HG03175 (cell line): ENCODE data around the gene CDHR1.

Experiments used
- ATAC-seq: cut with Tn5 transposase; IDR thresholded peaks from one replicate; pipeline ENCODE4 v1.9.1; 2021; ENCODE audit warnings: mild to moderate bottlenecking, moderate library complexity; ENCODE audit not compliant: unreplicated experiment

CDHR1 gene

DNA sequence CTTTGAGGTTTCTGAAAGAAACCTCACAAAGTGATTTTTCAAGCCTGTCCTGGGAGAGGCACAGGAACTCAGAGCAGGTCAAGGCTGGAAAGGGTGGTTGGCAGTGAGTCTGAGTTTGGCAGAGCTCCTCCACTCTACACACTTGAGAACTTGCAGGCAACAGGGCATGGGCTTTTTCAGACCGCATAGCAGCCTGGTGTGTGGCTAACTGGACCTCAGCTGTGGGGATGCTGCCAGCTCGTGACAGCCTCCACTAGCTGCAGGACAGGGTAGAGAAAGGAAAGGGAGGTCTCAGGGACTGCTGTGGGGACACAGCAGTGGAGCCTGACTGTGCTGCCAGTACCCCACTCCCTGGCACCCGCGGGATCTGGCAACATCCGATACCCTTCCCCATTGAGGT is 2.6 kb downstream of the CDHR1 start:
- ATAC-seq: no peak

DNA sequence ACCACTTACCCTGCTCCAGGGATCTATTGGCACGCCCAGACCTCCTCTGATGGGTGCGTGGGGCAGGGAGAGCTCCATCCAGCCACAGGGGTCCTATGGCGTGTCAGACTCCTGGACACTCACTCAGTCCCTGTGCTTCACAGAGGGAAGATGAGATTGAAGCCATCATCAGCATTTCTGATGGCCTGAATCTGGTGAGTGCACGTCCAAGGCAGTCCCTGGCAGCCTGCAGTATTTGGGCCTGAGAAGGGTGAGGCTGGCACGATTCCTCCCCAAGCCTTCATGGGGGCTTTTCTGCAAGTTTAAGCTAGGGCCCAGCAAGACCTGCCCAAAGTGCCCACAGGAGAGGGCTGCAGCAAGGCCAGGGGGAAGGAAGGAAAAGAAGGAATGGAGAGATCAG is 3.3 kb downstream of the CDHR1 start:
- ATAC-seq: no peak

DNA sequence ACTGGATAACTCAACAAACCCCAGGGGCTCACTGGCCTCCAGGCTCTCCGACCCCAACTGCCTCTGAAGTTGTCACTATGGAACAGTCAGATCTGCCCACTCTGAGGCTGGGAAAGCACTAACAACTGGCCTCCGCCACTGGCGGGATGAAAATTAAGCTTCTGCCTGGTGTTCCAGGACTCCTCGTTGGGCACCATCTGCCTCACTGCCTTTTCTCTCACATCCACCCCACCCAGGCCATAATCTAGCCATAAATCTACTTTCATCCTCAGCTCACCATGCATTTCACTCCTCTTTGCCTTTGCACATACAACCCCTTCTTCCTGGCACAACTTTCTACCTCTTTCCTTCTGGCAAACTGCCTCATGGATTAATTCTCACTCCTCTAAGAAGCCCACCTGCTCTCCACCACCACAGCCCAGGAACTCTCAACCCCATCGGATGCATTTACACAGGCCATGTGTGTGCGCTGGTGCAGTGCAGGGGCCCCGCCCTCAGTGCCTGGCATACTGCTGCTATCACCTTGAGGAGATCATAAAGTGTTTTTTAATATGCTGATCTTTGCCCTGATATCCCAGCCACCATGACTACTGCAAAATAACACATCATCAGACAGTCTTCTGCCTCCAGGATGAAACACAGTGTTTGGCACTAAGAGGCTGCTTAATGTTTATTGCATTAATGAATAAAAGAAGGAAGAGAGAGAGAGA is 4.0 kb downstream of the CDHR1 start:
- no peak for ATAC-seq

DNA sequence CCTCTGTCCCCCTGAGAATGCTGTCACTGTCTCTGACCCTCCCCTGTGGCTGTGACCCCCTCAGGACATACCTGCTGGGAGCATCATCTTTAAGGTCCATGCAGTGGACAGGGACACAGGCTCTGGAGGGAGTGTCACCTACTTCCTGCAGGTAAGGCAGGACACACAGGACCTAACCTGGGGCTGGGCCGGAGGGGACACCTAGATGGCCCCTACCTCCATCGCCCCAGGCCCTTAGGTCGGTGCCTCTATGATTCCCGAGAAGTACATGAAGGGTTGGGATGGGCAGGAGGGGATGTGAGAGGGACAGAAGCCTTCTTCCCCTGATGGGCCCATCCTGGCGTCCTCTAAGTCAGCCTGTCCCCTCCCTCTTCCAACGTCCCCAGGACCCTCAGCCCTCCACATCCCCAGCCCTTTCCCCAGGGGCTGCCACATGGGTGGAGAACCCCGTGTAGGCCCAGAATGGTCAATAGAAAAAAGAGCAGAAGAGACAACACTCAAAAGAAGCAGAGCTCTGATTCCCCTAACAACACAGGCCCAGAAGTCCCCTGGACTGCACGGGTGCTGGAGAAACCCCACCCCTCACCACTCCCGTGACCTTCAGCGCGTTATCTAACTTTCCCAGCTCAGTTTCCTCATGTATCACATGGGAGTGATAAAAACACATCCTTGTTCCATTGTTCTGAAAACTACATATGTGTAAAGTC is 6.4 kb downstream of the CDHR1 start:
- no peak for ATAC-seq

DNA sequence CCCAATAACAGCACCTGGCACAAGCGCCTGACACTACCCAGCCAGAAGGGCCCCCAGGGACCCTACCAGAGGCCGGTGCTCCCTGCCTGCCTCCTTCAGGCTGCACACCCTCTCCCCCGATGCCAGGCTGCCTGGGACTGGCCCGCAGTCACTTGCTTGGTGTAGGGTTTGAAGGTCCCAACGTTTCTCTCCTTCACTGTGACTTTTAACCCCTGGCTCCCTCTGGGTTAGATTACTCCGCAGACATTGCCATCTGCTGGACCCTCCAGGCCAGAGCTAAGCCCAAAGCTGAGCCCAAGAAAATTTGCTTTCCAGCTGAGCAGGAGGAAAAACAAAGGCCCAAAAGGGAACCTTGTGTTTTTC is 6.9 kb downstream of the CDHR1 start:
- ATAC-seq: no peak

DNA sequence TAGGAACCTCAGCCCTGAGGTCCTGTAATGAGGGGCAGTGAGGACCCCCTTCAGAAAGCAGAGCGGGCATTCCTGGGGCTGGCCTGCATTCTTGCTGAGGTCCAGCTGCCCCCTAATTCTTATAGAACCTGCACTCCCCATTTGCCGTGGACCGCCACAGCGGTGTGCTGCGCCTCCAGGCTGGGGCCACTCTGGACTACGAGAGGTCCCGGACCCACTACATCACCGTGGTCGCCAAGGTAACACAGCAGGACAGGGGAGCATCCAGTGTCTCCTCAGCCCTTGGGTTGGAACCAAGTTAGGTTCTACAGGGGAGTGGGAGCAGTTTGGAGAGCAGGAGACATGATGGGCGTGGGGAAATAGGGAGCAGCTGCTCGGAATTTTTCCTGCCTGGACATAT is 7.3 kb downstream of the CDHR1 start:
- no peak for ATAC-seq

DNA sequence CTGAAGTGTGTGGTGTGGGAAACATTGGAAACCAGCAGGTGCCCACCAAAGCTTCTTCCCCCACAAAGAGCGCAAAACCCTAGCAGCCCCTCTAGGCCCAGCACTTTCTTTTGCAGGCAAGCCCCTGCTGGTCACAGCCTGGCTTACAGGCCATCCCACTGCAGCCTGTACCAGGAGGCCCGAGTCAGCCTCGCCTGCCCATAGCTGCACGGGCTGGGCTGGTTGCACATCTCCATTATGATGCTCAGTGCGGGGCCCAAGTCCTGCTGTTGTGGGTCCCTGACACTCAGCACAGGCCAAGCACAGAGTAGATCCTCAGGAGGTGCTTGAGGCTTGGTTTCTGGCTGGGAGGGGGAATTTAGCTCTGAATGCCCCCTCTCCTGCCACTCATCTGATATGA is 8.0 kb downstream of the CDHR1 start:
- no peak for ATAC-seq

DNA sequence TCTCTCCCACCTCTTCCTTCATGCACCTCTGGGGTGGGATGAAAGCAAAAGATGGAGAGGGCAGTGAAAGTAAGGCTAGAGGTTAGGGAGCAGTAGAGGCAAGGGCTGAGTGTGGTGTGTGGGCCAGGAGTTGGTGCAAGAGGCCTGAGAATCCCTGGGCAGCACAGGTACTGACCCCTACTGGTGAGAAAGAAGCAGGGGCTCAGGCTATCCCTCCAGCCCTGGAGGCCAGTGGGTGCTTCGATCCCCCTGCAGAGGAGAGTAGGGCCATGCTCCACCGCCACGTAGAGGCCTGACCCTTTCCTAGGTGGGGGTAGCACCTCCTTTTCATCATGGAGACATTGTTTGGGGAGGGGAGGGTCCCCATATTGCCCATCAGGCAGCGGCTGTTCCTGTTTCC is 9.8 kb downstream of the CDHR1 start:
- ATAC-seq: peak; percentile 62

DNA sequence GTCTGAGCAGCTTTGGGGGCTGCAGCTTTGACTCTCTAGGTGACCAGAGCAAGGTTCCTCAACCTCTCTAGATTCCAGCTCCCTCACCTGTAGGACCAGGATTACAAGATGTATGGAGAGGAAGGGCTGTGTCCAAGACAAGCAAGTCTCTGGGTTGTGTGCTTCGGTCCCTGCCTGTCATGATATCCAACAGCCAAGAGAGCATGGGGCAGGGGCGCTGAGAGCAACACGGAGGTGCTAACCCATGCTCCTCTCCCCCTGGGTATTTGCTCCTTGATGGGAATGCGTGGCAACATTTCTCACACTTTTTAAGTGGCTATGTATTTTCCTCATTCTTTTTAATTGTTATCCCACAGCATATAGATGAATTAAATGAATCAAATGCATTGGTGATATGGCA is 10.3 kb downstream of the CDHR1 start:
- ATAC-seq: no peak

DNA sequence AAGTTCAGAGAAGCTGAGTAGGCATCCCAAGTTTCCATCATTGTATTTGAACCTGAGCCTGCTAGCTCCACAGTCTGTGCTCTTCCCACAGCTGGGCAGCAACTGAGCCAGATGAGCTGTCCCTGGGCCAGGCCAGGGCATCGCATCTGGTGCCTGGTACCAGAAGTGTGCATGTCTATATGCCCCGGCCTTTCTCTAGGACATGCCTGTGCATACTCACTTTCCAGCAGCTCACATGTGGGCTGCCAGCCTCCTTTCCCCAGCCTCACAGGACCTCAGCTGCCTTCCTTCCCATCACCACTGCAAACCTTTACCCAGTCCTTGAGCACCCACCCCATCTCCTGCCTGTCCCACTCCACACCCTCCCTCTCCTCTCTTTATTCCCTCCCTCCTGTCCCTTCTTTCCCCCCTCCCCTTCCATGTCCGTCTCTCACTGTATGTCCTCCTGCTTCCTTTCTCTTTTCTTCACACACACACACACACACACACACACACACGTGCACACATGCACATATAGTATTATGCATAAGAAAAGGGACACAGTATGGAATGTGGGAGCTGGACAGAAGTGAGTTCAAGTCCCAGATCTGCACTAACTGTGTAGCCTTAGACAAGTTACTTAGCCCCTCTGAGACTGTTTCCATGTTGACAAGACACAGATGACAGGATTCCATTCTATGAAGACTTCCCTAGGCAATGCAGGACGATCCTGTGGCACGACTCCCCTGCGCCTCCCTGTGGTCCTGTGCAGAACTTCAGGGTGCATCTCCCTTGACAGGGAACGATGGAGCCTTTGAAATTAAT is 10.9 kb downstream of the CDHR1 start:
- peak; percentile 81 for ATAC-seq

DNA sequence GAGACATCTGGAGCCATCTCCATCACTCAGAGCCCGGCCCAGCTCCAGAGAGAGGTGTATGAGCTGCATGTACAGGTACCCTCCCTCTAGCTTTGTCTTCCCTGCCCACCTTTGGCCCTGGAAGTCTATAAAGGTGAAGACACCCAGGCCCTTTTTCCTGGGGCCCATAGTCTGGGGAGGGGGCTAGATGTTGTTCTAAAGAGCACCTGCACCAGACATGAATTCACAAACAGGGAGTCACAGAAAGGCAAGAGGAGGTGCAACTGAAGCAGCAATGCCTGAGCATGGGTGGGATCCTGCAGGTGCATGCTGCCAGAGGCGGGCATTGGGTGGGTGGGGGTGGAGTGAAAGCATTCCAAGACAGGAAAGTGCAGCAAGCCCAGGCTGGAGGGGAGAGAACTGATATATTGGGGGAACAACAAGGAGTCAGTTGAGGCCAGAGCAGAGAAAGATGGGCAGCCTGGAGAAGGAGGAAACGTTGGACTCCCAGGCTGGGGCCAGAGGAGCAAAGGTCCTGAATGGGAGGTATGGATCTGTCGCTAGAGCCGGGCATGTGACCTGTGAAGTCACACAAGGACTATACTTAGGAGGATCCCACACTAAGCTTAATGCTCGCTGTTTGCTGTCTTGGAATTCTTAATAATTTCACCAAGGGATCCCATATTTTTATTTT is 11.7 kb downstream of the CDHR1 start:
- ATAC-seq: no peak

DNA sequence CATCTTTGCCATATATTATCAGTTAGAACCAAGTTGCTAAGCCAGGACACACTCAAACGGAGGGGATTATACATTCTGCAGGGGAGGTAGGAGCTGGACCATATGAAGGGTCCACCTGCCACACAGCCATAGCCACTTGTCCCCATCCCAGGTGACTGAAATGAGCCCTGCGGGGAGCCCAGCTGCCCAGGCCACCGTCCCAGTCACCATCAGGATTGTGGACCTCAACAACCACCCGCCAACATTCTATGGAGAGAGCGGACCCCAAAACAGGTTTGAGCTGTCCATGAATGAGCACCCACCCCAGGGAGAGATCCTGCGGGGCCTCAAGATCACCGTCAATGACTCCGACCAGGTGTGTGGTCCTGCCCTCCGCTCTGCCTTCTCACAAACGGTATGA is 13.7 kb downstream of the CDHR1 start:
- ATAC-seq: no peak

DNA sequence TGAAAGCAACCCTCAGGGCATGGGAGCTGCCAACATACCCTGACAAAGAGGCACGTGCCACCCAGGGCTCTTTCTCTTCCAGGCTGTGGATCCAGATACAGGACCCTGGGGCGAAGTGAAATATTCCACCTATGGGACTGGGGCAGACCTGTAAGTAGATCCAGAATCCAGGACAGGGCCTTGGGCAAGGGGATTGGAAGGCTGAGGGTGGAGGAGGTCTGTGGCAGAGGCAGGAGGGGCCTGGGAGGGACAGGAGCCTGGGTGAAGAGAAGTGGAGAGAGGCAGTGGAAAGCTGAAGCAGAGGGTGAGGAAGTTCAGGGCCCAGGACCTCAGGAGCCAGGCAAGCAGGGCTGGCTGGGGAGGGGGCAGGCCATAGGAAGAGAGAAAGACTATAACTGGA is 17.2 kb downstream of the CDHR1 start:
- ATAC-seq: no peak

DNA sequence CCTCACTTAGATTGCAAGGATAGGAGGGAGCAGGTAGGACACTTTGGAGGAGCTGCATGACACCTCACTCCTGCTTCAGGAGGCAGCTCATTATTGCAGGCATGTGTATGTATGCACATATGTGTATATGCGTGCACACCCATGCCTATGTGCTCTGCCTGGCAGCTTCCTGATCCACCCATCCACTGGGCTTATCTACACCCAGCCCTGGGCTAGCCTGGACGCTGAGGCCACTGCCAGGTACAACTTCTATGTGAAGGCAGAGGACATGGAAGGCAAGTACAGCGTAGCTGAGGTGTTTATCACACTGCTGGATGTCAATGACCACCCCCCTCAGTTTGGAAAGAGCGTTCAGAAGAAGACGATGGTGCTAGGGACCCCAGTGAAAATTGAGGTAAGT is 17.7 kb downstream of the CDHR1 start:
- ATAC-seq: no peak

DNA sequence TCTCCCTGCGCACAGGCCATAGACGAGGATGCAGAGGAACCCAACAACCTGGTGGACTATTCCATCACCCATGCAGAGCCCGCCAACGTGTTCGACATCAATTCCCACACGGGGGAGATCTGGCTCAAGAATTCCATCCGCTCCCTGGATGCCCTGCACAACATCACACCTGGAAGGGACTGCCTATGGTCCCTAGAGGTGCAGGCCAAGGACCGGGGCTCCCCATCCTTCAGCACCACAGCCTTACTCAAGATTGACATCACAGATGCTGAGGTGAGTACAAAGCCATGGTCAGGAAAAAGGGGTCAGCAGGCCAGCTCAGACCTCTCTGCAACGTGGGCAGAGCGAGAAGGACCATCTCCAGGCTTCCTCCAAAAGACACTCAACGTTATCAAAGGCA is 18.7 kb downstream of the CDHR1 start:
- no peak for ATAC-seq

DNA sequence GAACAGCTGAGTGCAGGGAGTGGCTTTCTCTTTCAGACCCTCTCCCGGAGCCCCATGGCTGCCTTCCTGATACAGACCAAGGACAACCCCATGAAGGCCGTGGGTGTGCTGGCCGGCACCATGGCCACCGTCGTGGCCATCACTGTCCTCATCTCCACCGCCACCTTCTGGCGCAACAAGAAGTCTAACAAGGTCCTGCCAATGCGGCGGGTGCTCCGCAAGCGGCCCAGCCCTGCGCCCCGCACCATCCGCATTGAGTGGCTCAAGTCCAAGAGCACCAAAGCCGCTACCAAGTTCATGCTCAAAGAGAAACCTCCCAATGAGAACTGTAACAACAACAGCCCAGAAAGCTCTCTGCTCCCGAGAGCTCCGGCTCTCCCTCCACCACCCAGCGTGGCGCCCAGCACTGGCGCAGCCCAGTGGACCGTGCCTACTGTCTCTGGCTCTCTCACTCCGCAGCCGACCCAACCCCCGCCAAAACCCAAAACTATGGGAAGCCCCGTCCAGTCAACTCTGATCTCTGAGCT is 19.8 kb downstream of the CDHR1 start:
- ATAC-seq: no peak

DNA sequence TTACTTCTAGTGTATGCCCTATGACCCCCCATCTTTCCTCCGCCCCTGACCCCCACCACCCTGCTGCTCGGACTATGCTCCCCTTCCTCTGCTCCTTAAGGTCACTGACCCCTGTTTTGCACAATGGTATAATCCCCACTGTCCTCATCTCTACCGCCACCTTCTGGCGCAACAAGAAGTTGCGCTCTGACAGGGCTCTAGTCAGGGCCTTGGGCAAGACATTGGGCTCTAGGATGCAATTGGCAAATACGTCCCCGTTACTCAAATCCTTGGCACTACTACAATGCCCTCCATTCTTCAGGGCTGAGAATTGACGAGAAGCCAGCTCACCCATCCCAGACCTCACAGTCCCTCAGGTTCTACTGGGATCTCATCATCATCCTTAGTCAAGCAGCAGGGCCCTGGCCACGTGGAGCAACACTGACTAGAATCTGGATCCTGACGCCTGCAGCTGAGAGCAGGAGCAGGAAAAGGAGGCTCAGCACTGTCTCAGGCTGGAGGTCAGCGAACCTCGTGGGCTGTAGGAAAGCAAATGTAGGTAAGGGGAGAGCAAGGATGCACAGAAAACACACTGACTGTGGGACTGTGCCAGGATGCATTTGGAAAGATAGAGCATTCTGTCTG is 20.4 kb downstream of the CDHR1 start:
- peak; percentile 84 for ATAC-seq

DNA sequence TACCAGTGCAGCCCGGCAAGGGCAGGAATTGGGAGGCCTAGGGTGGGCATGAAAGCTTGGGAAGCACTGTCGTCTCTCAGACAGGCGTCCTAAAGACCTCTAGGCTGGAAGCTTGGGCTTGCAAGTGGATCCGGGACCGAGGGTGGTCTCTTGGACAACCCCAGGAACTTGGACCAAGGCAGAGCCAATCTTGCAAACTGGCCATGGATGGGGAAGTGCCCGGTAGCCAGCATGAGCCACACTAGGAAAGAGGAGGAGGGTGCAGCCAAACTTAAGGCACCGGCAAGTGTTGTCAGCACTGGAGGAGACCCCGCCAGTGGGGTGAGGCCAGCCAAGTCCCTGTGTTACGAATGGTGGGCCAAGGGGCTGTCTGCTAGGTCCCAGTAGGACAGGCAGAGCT is 22.5 kb downstream of the CDHR1 start:
- ATAC-seq: no peak

DNA sequence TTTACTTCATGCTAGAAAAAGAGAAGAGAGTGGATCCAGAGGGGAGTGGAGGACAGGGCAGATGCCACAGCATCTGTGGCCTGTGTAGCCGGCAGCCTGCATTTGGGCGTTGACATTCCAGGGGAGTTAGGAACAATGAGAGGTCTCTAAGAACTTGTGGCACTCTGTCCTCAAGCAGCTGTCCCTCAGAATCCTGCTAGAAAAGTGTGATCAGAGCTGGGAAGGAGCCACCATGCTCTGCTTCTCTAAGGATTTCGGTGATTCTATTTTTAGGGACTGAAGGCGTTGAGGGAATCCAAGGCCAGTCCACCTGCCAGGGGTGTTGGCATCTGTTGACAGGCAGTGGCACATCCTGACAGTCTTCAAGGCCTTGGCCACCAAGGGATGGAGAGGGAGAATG is 23.4 kb downstream of the CDHR1 start:
- ATAC-seq: no peak

DNA sequence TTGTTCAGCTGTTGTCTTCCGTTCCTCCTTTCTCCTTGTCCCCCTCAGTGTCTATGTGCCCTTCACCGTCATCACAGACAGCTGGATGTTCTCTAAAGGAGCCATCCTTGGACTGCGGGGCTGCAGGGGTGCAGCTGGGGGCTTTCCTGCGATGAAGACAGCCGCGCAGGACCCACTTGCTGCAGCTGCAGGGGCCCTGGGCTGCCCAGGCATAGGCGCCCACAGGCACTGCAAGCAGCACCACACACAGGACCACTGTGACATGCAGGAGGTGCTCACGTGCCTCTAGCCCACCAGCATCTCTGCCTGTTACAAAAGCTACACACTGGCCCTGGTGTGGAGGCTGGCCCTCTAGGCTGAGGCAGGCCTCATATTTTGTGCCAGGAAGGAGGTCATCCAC is 27.6 kb downstream of the CDHR1 start:
- no peak for ATAC-seq
